ENCODE measurements around the gene TSG101.

TSG101 gene

GRCh38 chr11:18526521-18527296, at the start of gene TSG101 (continued):
- TF ChIP-seq ZSCAN4 (tag by site-specific recombination; IDR thresholded peaks at IDR 0.05), result no peak
- no peak for TF ChIP-seq REPIN1 (tag by site-specific recombination; IDR thresholded peaks at IDR 0.05; ENCODE audit: low read depth)
- TF ChIP-seq SETDB1 (IDR thresholded peaks at IDR 0.05; ENCODE audit: insufficient read length, low read length), result no peak
- no peak for TF ChIP-seq HOXA7 (CRISPR knock-in tag; IDR thresholded peaks at IDR 0.05; ENCODE audit: borderline replicate concordance)
- TF ChIP-seq ZBTB20 (tag by site-specific recombination; IDR thresholded peaks at IDR 0.05), result peak; percentile 78; the same call in 1 of the 2 replicates
- peak; percentile 66 for TF ChIP-seq SP3 (tag by site-specific recombination; IDR thresholded peaks at IDR 0.05)
- no peak for TF ChIP-seq ZNF560 (tag by site-specific recombination; IDR thresholded peaks at IDR 0.05; ENCODE audit: borderline replicate concordance)
- no peak for TF ChIP-seq ZNF623 (tag by site-specific recombination; IDR thresholded peaks at IDR 0.05)
- TF ChIP-seq ZBTB49 (tag by site-specific recombination; IDR thresholded peaks at IDR 0.05; ENCODE audit: low read depth), result no peak
- no peak for TF ChIP-seq ZNF658 (tag by site-specific recombination; IDR thresholded peaks at IDR 0.05)
- TF ChIP-seq ZNF837 (tag by site-specific recombination; IDR thresholded peaks at IDR 0.05), result no peak
- peak; percentile 81 for TF ChIP-seq GLIS2 (tag by site-specific recombination; IDR thresholded peaks at IDR 0.05)
- TF ChIP-seq ZSCAN18 (tag by site-specific recombination; IDR thresholded peaks at IDR 0.05), result no peak
- no peak for TF ChIP-seq ZNF362 (tag by site-specific recombination; IDR thresholded peaks at IDR 0.05)
- no peak for TF ChIP-seq ZNF792 (tag by site-specific recombination; IDR thresholded peaks at IDR 0.05)
- TF ChIP-seq WT1 (tag by site-specific recombination; IDR thresholded peaks at IDR 0.05), result no peak; the same call in 1 of the 2 replicates
- TF ChIP-seq ZNF114 (tag by site-specific recombination; IDR thresholded peaks at IDR 0.05), result no peak
- TF ChIP-seq ZFP41 (tag by site-specific recombination; IDR thresholded peaks at IDR 0.05; ENCODE audit: borderline replicate concordance), result no peak
- peak; percentile 98 for TF ChIP-seq ZNF580 (tag by site-specific recombination; IDR thresholded peaks at IDR 0.05)
- TF ChIP-seq ZNF626 (tag by site-specific recombination; IDR thresholded peaks at IDR 0.05), result no peak
- no peak for TF ChIP-seq ZNF521 (tag by site-specific recombination; IDR thresholded peaks at IDR 0.05)
- TF ChIP-seq ELK4 (IDR thresholded peaks at IDR 0.05; ENCODE audit: borderline replicate concordance, low read depth, low read length), result no peak
- peak; percentile 53; the same call in 1 of the 2 replicates for TF ChIP-seq ZNF843 (tag by site-specific recombination; IDR thresholded peaks at IDR 0.05)
- TF ChIP-seq ZNF76 (tag by site-specific recombination; IDR thresholded peaks at IDR 0.05; ENCODE audit: borderline replicate concordance, low read depth), result peak; percentile 57; the same call in 1 of the 2 replicates
- no peak for TF ChIP-seq ZNF561 (tag by site-specific recombination; IDR thresholded peaks at IDR 0.05; ENCODE audit: borderline replicate concordance)
- 0 out of 2 replicates have a peak, but pooled peaks have one; percentile 19 for TF ChIP-seq ZBTB17 (tag by site-specific recombination; IDR thresholded peaks at IDR 0.05)
- TF ChIP-seq ZNF184 (tag by site-specific recombination; IDR thresholded peaks at IDR 0.05), result no peak
- no peak for TF ChIP-seq ZNF664 (tag by site-specific recombination; IDR thresholded peaks at IDR 0.05)
- TF ChIP-seq REST (tag by site-specific recombination; IDR thresholded peaks at IDR 0.05), result no peak
